SK-N-SH (cell line): ENCODE measurements around the gene CLEC17A. TPM values are rescaled to one million over a fixed set of nuclear protein-coding genes. Genes with fewer than 3 reads are reported as not detected.

Experiments
- CTCF ChIA-PET: fragments of 300-600, 350-600 bp; formaldehyde crosslinking; extraction: SDS; loops from one replicate; lab custom pipeline; 2021; lab: Yijun Ruan, JAX
- POLR2A ChIA-PET: fragments of 350-600 bp; sonication (Branson Sonifier 250); formaldehyde crosslinking; extraction: SDS; loops from one replicate; lab custom pipeline; 2020; ENCODE audit warnings: antibody characterized with exemption, inconsistent platforms; lab: Yijun Ruan, JAX
- DNase-seq: peaks from one replicate; pipeline ENCODE4 v3.0.0; 2012
- H2AFZ ChIP-seq: fragments of 200-600 bp; sonication (generic); 2 replicates; pipeline ENCODE4 v1.8.1; 2016; ENCODE audit warnings: antibody characterized with exemption, mild to moderate bottlenecking, low read depth
- H3F3A ChIP-seq: fragments of 200-600 bp; sonication (generic); replicated peaks from 2 replicates; pipeline ENCODE3; 2016; ENCODE audit warnings: antibody characterized with exemption, mild to moderate bottlenecking; ENCODE audit not compliant: insufficient read depth
- H3K27ac ChIP-seq, 2 experiments: fragments of 200-500 bp in 1 of 2; fragments of 200-600 bp in 1 of 2; sonication (Bioruptor generic) in 1 of 2; sonication (generic), shearing (Covaris generic) in 1 of 2; 2 replicates each; pipeline versions ENCODE4 v1.5.1 to v1.6.1; 2014 to 2016; ENCODE audit warnings: low read depth in 2 of 2, inconsistent platforms in 1 of 2, low read length in 1 of 2, mild to moderate bottlenecking in 1 of 2, mixed read lengths in 1 of 2
- H3K27me3 ChIP-seq: fragments of 200-600 bp; sonication (generic), shearing (Covaris generic); 2 replicates; pipeline ENCODE4 v1.6.1; 2016; ENCODE audit warnings: mixed run types; ENCODE audit not compliant: insufficient read depth
- H3K36me3 ChIP-seq, 2 experiments: fragments of 200-500 bp in 1 of 2; fragments of 200-600 bp in 1 of 2; sonication (Bioruptor generic) in 1 of 2; sonication (generic) in 1 of 2; replicated peaks in 1 of 2; 2 replicates each; pipeline versions ENCODE3 to v1.5.1; 2014 to 2016; ENCODE audit warnings: low read length in 1 of 2, mild to moderate bottlenecking in 1 of 2; ENCODE audit not compliant: insufficient read depth in 2 of 2, control insufficient read depth in 1 of 2
- H3K4me1 ChIP-seq, 2 experiments: fragments of 200-500 bp in 1 of 2; fragments of 200-600 bp in 1 of 2; sonication (Bioruptor generic) in 1 of 2; sonication (generic), shearing (Covaris generic) in 1 of 2; 2 replicates each; pipeline versions ENCODE4 v1.5.1 to v1.6.1; 2014 to 2016; ENCODE audit warnings: low read depth in 1 of 2, low read length in 1 of 2, mixed run types in 1 of 2; ENCODE audit not compliant: insufficient read depth in 2 of 2, control insufficient read depth in 1 of 2
- H3K4me2 ChIP-seq: fragments of 200-600 bp; sonication (generic), shearing (Covaris generic); 2 replicates; pipeline ENCODE4 v1.6.1; 2017; ENCODE audit warnings: mixed run types
- H3K4me3 ChIP-seq, 2 experiments: fragments of 200-500 bp in 1 of 2; fragments of 200-600 bp in 1 of 2; sonication (Bioruptor generic) in 1 of 2; sonication (generic), shearing (Covaris generic) in 1 of 2; 2 replicates each; pipeline versions ENCODE4 v1.5.1 to v1.8.1; 2014 to 2016; ENCODE audit warnings: low read depth in 2 of 2, inconsistent platforms in 1 of 2, low read length in 1 of 2, mild to moderate bottlenecking in 1 of 2, mixed read lengths in 1 of 2, moderate library complexity in 1 of 2
- H3K79me2 ChIP-seq: fragments of 200-600 bp; sonication (generic); 2 replicates; pipeline ENCODE4 v1.8.1; 2017; ENCODE audit warnings: mild to moderate bottlenecking; ENCODE audit not compliant: insufficient read depth
- H3K9ac ChIP-seq: fragments of 200-600 bp; sonication (generic); 2 replicates; pipeline ENCODE4 v1.6.1; 2017; ENCODE audit warnings: mixed run types
- H3K9me2 ChIP-seq: fragments of 200-600 bp; sonication (generic); 2 replicates; pipeline ENCODE4 v1.6.1; 2017; ENCODE audit warnings: mixed run types
- H3K9me3 ChIP-seq: fragments of 200-600 bp; sonication (generic); 2 replicates; pipeline ENCODE4 v1.6.1; 2017; ENCODE audit warnings: mixed run types, mild to moderate bottlenecking, moderate library complexity
- H4K20me1 ChIP-seq: fragments of 200-600 bp; sonication (generic); 2 replicates; pipeline ENCODE4 v1.6.1; 2017; ENCODE audit warnings: mild to moderate bottlenecking, mixed run types; ENCODE audit not compliant: insufficient read depth
- CTCF ChIP-seq: fragments of 200-600 bp; sonication (generic); IDR thresholded peaks from 2 replicates; pipeline ENCODE4 v1.6.1; 2017; ENCODE audit warnings: antibody characterized with exemption, mild to moderate bottlenecking, moderate library complexity
- ELF1 ChIP-seq: IDR thresholded peaks from 2 replicates; pipeline ENCODE4 v1.4.0; 2012
- EP300 ChIP-seq, 2 experiments: IDR thresholded peaks; 2 replicates each; pipeline versions ENCODE4 v1.4.0 to v1.6.1; 2012; ENCODE audit warnings: borderline replicate concordance in 1 of 2, low read depth in 1 of 2, low read length in 1 of 2
- EZH2phosphoT487 ChIP-seq: fragments of 200-600 bp; sonication (generic); IDR thresholded peaks from 2 replicates; pipeline ENCODE4 v1.6.1; 2017; ENCODE audit warnings: low read depth, mixed run types, mild to moderate bottlenecking, antibody characterized with exemption, moderate library complexity, borderline replicate concordance
- FOSL2 ChIP-seq: IDR thresholded peaks from 2 replicates; pipeline ENCODE4 v1.4.0; 2012; ENCODE audit warnings: low read depth, mild to moderate bottlenecking, moderate library complexity, borderline replicate concordance
- FOXM1 ChIP-seq: IDR thresholded peaks from 2 replicates; pipeline ENCODE4 v1.4.0; 2012; ENCODE audit warnings: low read depth, mild to moderate bottlenecking
- GABPA ChIP-seq: IDR thresholded peaks from 2 replicates; pipeline ENCODE4 v1.4.0; 2012; ENCODE audit warnings: low read depth, mild to moderate bottlenecking
- GATA2 ChIP-seq: sonication (generic); formaldehyde crosslinking; IDR thresholded peaks from 2 replicates; pipeline ENCODE4 v1.5.0; 2020; ENCODE audit warnings: mild to moderate bottlenecking, missing genetic modification reagents
- NFIC ChIP-seq: IDR thresholded peaks from 2 replicates; pipeline ENCODE4 v1.4.0; 2012; ENCODE audit warnings: borderline replicate concordance
- PBX3 ChIP-seq: IDR thresholded peaks from 2 replicates; pipeline ENCODE4; 2012
- RAD21 ChIP-seq: IDR thresholded peaks from 2 replicates; pipeline ENCODE4 v1.6.1; 2012; ENCODE audit warnings: mild to moderate bottlenecking, low read length
- REST ChIP-seq: IDR thresholded peaks from 2 replicates; pipeline ENCODE4 v1.6.1; 2012; ENCODE audit warnings: mild to moderate bottlenecking, low read depth, low read length, moderate library complexity
- RFX5 ChIP-seq: IDR thresholded peaks from 2 replicates; pipeline ENCODE4 v1.6.1; 2012; ENCODE audit warnings: mild to moderate bottlenecking, improper control_type of control experiment, low read length
- RXRA ChIP-seq: IDR thresholded peaks from 2 replicates; pipeline ENCODE4 v1.4.0; 2012; ENCODE audit warnings: low read depth, mild to moderate bottlenecking, borderline replicate concordance
- SMC3 ChIP-seq: IDR thresholded peaks from 2 replicates; pipeline ENCODE4 v1.6.1; 2012; ENCODE audit warnings: low read depth, low read length, improper control_type of control experiment
- TEAD4 ChIP-seq: IDR thresholded peaks from 2 replicates; pipeline ENCODE4 v1.4.0; 2012; ENCODE audit warnings: mild to moderate bottlenecking, borderline replicate concordance; ENCODE audit not compliant: insufficient read depth
- USF1 ChIP-seq: IDR thresholded peaks from 2 replicates; pipeline ENCODE4 v1.4.0; 2012; ENCODE audit warnings: low read depth, borderline replicate concordance
- YY1 ChIP-seq: IDR thresholded peaks from 2 replicates; pipeline ENCODE4 v1.4.0; 2012; ENCODE audit warnings: low read depth, mild to moderate bottlenecking
- WGBS: methylation state at CpG from one replicate; pipeline ENCODE4 v1.1.6; 2017; ENCODE audit warnings: low lambda C conversion rate; 5-methylcytosine and 5-hydroxymethylcytosine counted together
- polyA plus RNA-seq, 3 experiments: library from polyadenylated mRNA; depleted of rRNA; stranded (reverse); fragments of >200 nt; gene quantifications; 2 replicates each; pipeline ENCODE4 v1.2.3, GENCODE V29; 2012

Gene CLEC17A
- polyA plus RNA-seq, 1 of the 3 experiments (the other 2 are of a cell fraction): not detected

GRCh38 chr19:14536926-14537692 lies 45.8 kb upstream of the CLEC17A start:
- no peaks in the 10 kb centered on the region for H3K27me3 ChIP-seq
- H3K4me1 ChIP-seq: peaks cover 0 to 15% of the 10 kb centered on the region in 2 experiments; a peak in 1 of 4 replicates
- no peaks in the 10 kb centered on the region for H3K9me3 ChIP-seq
- no peak overlapping the region; a peak in 1 of 4 replicates for H3K4me3 ChIP-seq
- H3K27ac ChIP-seq: no peak overlapping the region
- no peak overlapping the region for H2AFZ ChIP-seq
- WGBS: 53% methylated on average over 23 of the region's 24 CpGs
- peaks cover 10% of the 10 kb centered on the region for H3F3A ChIP-seq
- DNase-seq: peak; percentile 80
- no peaks in the 10 kb centered on the region; the same call in 1 of the 2 replicates for H4K20me1 ChIP-seq
- POLR2A ChIA-PET: interaction anchor here (0.8 kb wide), 1 partner anchor 10 kb away, joined by 3 read pairs; no protein-coding TSS in a partner anchor
- H3K9ac ChIP-seq: no peak overlapping the region
- CTCF ChIA-PET: interaction anchor here (1.0 to 4.4 kb wide), 4 partner anchors 11 to 57 kb away, joined by 4 to 28 read pairs (median 4); no protein-coding TSS in a partner anchor
- TF ChIP-seq FOXM1 (no peak), TEAD4 (no peak), RAD21 (no peak), USF1 (no peak), EZH2phosphoT487 (no peak), GABPA (no peak), CTCF (no peak), RXRA (no peak), RFX5 (no peak), EP300 (IDR thresholded peaks at IDR 0.05; ENCODE audit: borderline replicate concordance in 1 of 2, low read depth in 1 of 2, low read length in 1 of 2) (no peak), NFIC (no peak), FOSL2 (no peak), REST (no peak), YY1 (no peak), SMC3 (no peak), PBX3 (no peak), GATA2 (CRISPR knock-in tag) (no peak), ELF1 (no peak)
- H3K36me3 ChIP-seq: no peaks in the 10 kb centered on the region
- H3K9me2 ChIP-seq: no peaks in the 10 kb centered on the region
- H3K4me2 ChIP-seq: no peak overlapping the region
- peaks cover 51% of the 10 kb centered on the region for H3K79me2 ChIP-seq
